SK-N-SH (cell line): Measurements from ENCODE around the gene CDH19. TPM values are rescaled to one million over a fixed set of nuclear protein-coding genes. Genes with fewer than 3 reads are reported as not detected.

Experiments
- CTCF ChIA-PET: fragments of 300-600, 350-600 bp; formaldehyde crosslinking; extraction: SDS; loops from one replicate; lab custom pipeline; 2021; lab: Yijun Ruan, JAX
- POLR2A ChIA-PET: fragments of 350-600 bp; sonication (Branson Sonifier 250); formaldehyde crosslinking; extraction: SDS; loops from one replicate; lab custom pipeline; 2020; ENCODE audit warnings: antibody characterized with exemption, inconsistent platforms; lab: Yijun Ruan, JAX
- DNase-seq: peaks from one replicate; pipeline ENCODE4 v3.0.0; 2012
- H2AFZ ChIP-seq: fragments of 200-600 bp; sonication (generic); 2 replicates; pipeline ENCODE4 v1.8.1; 2016; ENCODE audit warnings: antibody characterized with exemption, mild to moderate bottlenecking, low read depth
- H3F3A ChIP-seq: fragments of 200-600 bp; sonication (generic); replicated peaks from 2 replicates; pipeline ENCODE3; 2016; ENCODE audit warnings: antibody characterized with exemption, mild to moderate bottlenecking; ENCODE audit not compliant: insufficient read depth
- H3K27ac ChIP-seq, 2 experiments: fragments of 200-500 bp in 1 of 2; fragments of 200-600 bp in 1 of 2; sonication (Bioruptor generic) in 1 of 2; sonication (generic), shearing (Covaris generic) in 1 of 2; 2 replicates each; pipeline versions ENCODE4 v1.5.1 to v1.6.1; 2014 to 2016; ENCODE audit warnings: low read depth in 2 of 2, inconsistent platforms in 1 of 2, low read length in 1 of 2, mild to moderate bottlenecking in 1 of 2, mixed read lengths in 1 of 2
- H3K27me3 ChIP-seq: fragments of 200-600 bp; sonication (generic), shearing (Covaris generic); 2 replicates; pipeline ENCODE4 v1.6.1; 2016; ENCODE audit warnings: mixed run types; ENCODE audit not compliant: insufficient read depth
- H3K36me3 ChIP-seq, 2 experiments: fragments of 200-500 bp in 1 of 2; fragments of 200-600 bp in 1 of 2; sonication (Bioruptor generic) in 1 of 2; sonication (generic) in 1 of 2; replicated peaks in 1 of 2; 2 replicates each; pipeline versions ENCODE3 to v1.5.1; 2014 to 2016; ENCODE audit warnings: low read length in 1 of 2, mild to moderate bottlenecking in 1 of 2; ENCODE audit not compliant: insufficient read depth in 2 of 2, control insufficient read depth in 1 of 2
- H3K4me1 ChIP-seq, 2 experiments: fragments of 200-500 bp in 1 of 2; fragments of 200-600 bp in 1 of 2; sonication (Bioruptor generic) in 1 of 2; sonication (generic), shearing (Covaris generic) in 1 of 2; 2 replicates each; pipeline versions ENCODE4 v1.5.1 to v1.6.1; 2014 to 2016; ENCODE audit warnings: low read depth in 1 of 2, low read length in 1 of 2, mixed run types in 1 of 2; ENCODE audit not compliant: insufficient read depth in 2 of 2, control insufficient read depth in 1 of 2
- H3K4me2 ChIP-seq: fragments of 200-600 bp; sonication (generic), shearing (Covaris generic); 2 replicates; pipeline ENCODE4 v1.6.1; 2017; ENCODE audit warnings: mixed run types
- H3K4me3 ChIP-seq, 2 experiments: fragments of 200-500 bp in 1 of 2; fragments of 200-600 bp in 1 of 2; sonication (Bioruptor generic) in 1 of 2; sonication (generic), shearing (Covaris generic) in 1 of 2; 2 replicates each; pipeline versions ENCODE4 v1.5.1 to v1.8.1; 2014 to 2016; ENCODE audit warnings: low read depth in 2 of 2, inconsistent platforms in 1 of 2, low read length in 1 of 2, mild to moderate bottlenecking in 1 of 2, mixed read lengths in 1 of 2, moderate library complexity in 1 of 2
- H3K79me2 ChIP-seq: fragments of 200-600 bp; sonication (generic); 2 replicates; pipeline ENCODE4 v1.8.1; 2017; ENCODE audit warnings: mild to moderate bottlenecking; ENCODE audit not compliant: insufficient read depth
- H3K9ac ChIP-seq: fragments of 200-600 bp; sonication (generic); 2 replicates; pipeline ENCODE4 v1.6.1; 2017; ENCODE audit warnings: mixed run types
- H3K9me2 ChIP-seq: fragments of 200-600 bp; sonication (generic); 2 replicates; pipeline ENCODE4 v1.6.1; 2017; ENCODE audit warnings: mixed run types
- H3K9me3 ChIP-seq: fragments of 200-600 bp; sonication (generic); 2 replicates; pipeline ENCODE4 v1.6.1; 2017; ENCODE audit warnings: mixed run types, mild to moderate bottlenecking, moderate library complexity
- H4K20me1 ChIP-seq: fragments of 200-600 bp; sonication (generic); 2 replicates; pipeline ENCODE4 v1.6.1; 2017; ENCODE audit warnings: mild to moderate bottlenecking, mixed run types; ENCODE audit not compliant: insufficient read depth
- ELF1 ChIP-seq: IDR thresholded peaks from 2 replicates; pipeline ENCODE4 v1.4.0; 2012
- EP300 ChIP-seq, 2 experiments: IDR thresholded peaks; 2 replicates each; pipeline versions ENCODE4 v1.4.0 to v1.6.1; 2012; ENCODE audit warnings: borderline replicate concordance in 1 of 2, low read depth in 1 of 2, low read length in 1 of 2
- FOSL2 ChIP-seq: IDR thresholded peaks from 2 replicates; pipeline ENCODE4 v1.4.0; 2012; ENCODE audit warnings: low read depth, mild to moderate bottlenecking, moderate library complexity, borderline replicate concordance
- GATA2 ChIP-seq: sonication (generic); formaldehyde crosslinking; IDR thresholded peaks from 2 replicates; pipeline ENCODE4 v1.5.0; 2020; ENCODE audit warnings: mild to moderate bottlenecking, missing genetic modification reagents
- JUND ChIP-seq: IDR thresholded peaks from 2 replicates; pipeline ENCODE4 v1.4.0; 2012
- MAX ChIP-seq: IDR thresholded peaks from 2 replicates; pipeline ENCODE4 v1.4.0; 2012; ENCODE audit warnings: low read depth
- MEF2A ChIP-seq: IDR thresholded peaks from 2 replicates; pipeline ENCODE4 v1.4.0; 2012; ENCODE audit warnings: low read depth, borderline replicate concordance
- MXI1 ChIP-seq: IDR thresholded peaks from 2 replicates; pipeline ENCODE4 v1.6.1; 2012; ENCODE audit warnings: mild to moderate bottlenecking, low read depth, low read length, improper control_type of control experiment
- RAD21 ChIP-seq: IDR thresholded peaks from 2 replicates; pipeline ENCODE4 v1.6.1; 2012; ENCODE audit warnings: mild to moderate bottlenecking, low read length
- REST ChIP-seq: IDR thresholded peaks from 2 replicates; pipeline ENCODE4 v1.6.1; 2012; ENCODE audit warnings: mild to moderate bottlenecking, low read depth, low read length, moderate library complexity
- RFX5 ChIP-seq: IDR thresholded peaks from 2 replicates; pipeline ENCODE4 v1.6.1; 2012; ENCODE audit warnings: mild to moderate bottlenecking, improper control_type of control experiment, low read length
- TAF1 ChIP-seq: IDR thresholded peaks from 2 replicates; pipeline ENCODE4 v1.6.1; 2012; ENCODE audit warnings: low read depth, mild to moderate bottlenecking, low read length, moderate library complexity, borderline replicate concordance
- YY1 ChIP-seq: IDR thresholded peaks from 2 replicates; pipeline ENCODE4 v1.4.0; 2012; ENCODE audit warnings: low read depth, mild to moderate bottlenecking
- ZBTB33 ChIP-seq: IDR thresholded peaks from 2 replicates; pipeline ENCODE4 v1.4.0; 2012; ENCODE audit warnings: low read depth, borderline replicate concordance
- WGBS: methylation state at CpG from one replicate; pipeline ENCODE4 v1.1.6; 2017; ENCODE audit warnings: low lambda C conversion rate; 5-methylcytosine and 5-hydroxymethylcytosine counted together
- polyA plus RNA-seq, 3 experiments: library from polyadenylated mRNA; depleted of rRNA; stranded (reverse); fragments of >200 nt; gene quantifications; 2 replicates each; pipeline ENCODE4 v1.2.3, GENCODE V29; 2012

Gene CDH19
- polyA plus RNA-seq, 1 of the 3 experiments (the other 2 are of a cell fraction): not detected

- no peak for TF ChIP-seq MAX
- TF ChIP-seq MXI1: no peak
- TF ChIP-seq RFX5: no peak
- TF ChIP-seq YY1: no peak
- TF ChIP-seq GATA2 (CRISPR knock-in tag): peak; percentile 11; the same call in 1 of the 2 replicates
- no peak for TF ChIP-seq JUND
- no peak for TF ChIP-seq TAF1
- TF ChIP-seq ELF1: no peak
- peak; percentile 64 for TF ChIP-seq RAD21
- TF ChIP-seq REST: no peak
- no peak for TF ChIP-seq MEF2A
- TF ChIP-seq FOSL2: no peak
- TF ChIP-seq EP300 (IDR thresholded peaks at IDR 0.05; ENCODE audit: borderline replicate concordance in 1 of 2, low read depth in 1 of 2, low read length in 1 of 2): no peak
- TF ChIP-seq ZBTB33: no peak
Measured at GRCh38 chr18:66560094-66560493, 43.8 kb downstream of the CDH19 start (continued).

- Histone ChIP-seq H3K4me3 (no peak overlapping the region), H3K9ac (no peak overlapping the region), H2AFZ (no peak overlapping the region), H3K4me1 (no peaks in the 10 kb centered on the region; a peak in 1 of 4 replicates), H3K9me2 (no peaks in the 10 kb centered on the region), H3K36me3 (no peaks in the 10 kb centered on the region), H3K27ac (no peak overlapping the region), H3K4me2 (no peak overlapping the region), H4K20me1 (no peaks in the 10 kb centered on the region), H3K27me3 (no peaks in the 10 kb centered on the region), H3K9me3 (no peaks in the 10 kb centered on the region), H3K79me2 (no peaks in the 10 kb centered on the region), H3F3A (no peaks in the 10 kb centered on the region)
- 23% methylated on average over 5 of the region's 5 CpGs for WGBS
- CTCF ChIA-PET: no interaction called here
- no peak for DNase-seq
- POLR2A ChIA-PET: no interaction called here
- no peak for TF ChIP-seq TAF1
Measured at GRCh38 chr18:66558773-66559172, 45.1 kb downstream of the CDH19 start.
